CD4-positive, alpha-beta T cell treated with Interleukin-15 for 4 hours (primary cell): ENCODE results near the gene BICD1.

Experiments used
- DNase-seq: peaks from one replicate; pipeline ENCODE4 v3.0.0-alpha.2; 2020; ENCODE audit warnings: low spot score

Gene BICD1

GRCh38 chr12:32407795-32408194, 301.1 kb downstream of the BICD1 start:
- no peak for DNase-seq

DNA sequence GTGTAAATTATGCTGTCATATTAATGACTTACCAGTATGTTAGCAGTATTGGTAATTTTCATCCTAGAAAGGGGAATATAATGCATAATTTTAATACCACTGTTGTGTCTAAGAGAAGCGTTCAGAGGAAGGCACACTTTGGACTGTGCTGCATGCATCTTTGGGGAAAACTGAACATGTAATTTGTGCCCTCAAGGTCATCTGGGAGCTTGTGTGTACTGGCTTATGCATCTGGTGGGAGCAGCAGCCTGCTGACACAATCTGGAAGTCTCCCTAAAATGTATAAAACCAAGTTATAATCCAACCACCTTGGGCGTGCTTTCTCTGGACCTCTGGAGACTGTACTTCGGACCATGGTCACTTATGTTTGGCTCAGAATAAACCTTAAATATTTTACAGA, 306.8 kb downstream of the BICD1 start:
- DNase-seq, result no peak

GRCh38 chr12:32418221-32418620, 311.6 kb downstream of the BICD1 start:
- no peak for DNase-seq

DNA sequence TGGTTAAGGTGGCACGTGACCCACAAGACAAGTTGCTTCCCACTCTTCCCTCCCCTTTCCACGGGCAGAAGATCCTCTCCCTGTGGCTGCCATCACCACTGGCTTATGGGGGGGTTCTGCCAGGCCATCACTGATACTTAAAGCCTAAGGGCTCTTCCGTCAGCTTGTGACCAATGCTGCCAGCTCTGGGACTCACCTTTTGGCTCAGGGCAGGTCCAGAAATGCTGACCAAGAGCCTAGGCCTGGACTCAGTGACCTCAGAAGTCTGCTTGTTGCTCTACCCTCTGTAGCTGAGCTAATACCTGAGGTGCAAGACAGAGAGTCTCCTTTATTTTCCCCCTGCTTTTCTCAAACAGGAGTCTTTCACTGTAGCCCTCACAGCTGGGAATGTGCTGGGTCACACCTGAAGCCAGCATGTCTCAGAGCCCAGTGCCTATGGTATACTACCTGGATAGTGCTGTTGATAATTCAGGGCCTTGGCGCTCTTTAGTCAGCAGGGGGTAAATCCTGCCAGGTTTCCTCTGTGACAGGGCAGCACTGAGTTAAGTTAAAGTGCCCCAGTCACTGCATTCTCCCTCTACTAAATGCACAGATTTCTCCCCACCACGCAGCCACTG, 312.4 kb downstream of the BICD1 start:
- no peak for DNase-seq

- no peak for DNase-seq
Observed at GRCh38 chr12:32419520-32419960, 312.9 kb downstream of the BICD1 start.

- no peak for DNase-seq
Observed at GRCh38 chr12:32420356-32420755, 313.7 kb downstream of the BICD1 start.

GRCh38 chr12:32423559-32423958, 316.9 kb downstream of the BICD1 start:
- DNase-seq, result no peak

DNA sequence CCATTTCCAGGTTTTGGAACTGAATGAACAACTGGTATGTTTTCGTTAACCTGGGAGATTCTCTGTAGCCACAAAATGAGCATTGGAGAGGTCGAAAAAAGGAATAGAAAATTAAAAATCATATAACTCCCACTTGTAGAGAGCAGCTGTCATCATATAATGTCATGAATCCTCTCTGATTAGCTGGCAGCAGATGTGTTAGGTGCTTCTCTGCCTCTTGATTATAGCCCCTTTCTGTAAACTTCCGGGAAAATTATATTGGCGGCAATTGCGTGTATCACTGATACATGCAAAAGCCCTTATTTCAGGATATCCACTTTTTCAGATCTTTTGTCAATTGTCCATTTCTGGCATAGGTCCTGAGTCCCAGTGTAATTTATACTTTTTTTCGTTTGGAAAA, 324.4 kb downstream of the BICD1 start:
- no peak for DNase-seq
